ENCODE measurements around the gene ROR2.

ROR2 gene

DNA sequence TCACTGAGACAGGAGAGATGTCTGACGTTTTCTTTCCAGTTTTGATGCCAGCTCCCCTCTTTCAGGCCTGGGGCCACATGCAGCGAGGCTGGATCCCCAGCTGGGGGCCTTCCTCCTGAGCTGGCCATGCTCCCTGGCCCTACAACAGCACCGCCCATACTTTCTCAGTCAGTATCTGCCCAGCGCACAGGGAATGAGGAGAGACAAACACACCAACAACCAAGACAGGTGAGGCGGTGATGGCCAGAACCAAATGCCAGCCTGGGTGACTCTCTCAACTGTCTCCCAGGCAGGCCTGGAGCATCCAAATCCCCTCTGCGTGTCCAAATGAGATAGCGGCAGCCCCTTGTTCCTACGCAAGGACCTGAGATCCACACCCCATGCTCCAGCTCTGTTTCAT is 109.6 kb downstream of the ROR2 start:
- no peak for DNase-seq

DNA sequence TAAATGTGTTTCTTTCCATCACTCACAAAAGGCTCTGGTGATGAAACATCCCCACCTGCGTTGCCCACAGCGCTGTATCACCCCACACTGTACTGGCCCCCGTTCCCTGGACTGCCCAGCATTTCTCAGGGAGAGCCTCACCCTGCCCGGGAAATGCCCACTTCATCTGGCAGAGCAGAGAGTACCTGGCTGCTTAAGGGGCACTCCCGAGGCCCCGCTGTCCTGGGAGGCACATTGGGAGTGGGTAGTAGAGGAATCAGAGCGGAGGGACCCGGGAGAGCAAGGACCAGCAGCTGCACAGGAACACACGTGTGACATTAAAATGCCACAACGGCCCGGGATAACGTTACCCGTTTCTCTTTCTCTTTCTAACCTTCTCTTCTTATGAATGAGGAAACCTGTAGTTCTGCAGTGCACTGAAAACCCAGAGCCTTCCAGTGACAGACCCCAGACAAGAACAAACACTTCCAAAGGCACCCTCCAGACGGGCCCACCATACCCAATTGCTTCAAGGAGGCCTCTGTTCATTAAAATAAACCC is 110.0 kb downstream of the ROR2 start:
- no peak for DNase-seq

DNA sequence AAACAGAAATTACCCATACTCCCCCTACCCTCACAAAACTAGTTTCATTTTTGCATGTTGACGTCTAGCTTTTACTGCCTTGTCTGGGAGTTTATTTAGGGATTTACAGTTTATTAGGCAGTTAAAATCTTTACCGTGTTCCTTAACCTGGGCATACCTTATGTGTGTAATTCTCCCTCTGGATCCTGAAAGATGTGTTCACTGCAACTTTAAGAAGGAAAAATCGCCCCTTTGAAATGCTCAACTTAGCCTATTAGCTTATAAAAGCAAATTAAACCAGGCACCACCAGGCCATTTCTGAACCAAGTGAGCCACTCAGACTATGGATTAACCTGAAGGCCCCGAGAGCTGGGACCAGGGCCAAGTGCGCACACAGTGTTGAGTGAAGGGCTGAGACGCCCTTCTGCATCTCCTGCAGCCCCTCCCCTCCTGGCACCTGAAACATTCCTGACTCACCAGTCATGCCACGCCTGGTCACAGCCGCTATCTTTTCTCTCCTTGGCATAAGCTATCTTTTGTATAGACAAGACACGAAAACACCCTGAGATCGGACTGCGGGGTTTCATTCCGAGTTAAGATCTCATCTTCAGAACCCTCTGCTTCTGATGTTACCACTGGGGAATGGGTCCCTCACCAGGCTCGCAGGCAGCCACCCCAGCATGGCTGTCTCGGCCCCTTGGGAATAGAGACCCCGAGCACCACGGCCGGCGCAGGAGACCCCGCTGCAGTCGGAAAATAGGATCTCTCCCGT is 111.9 kb downstream of the ROR2 start:
- DNase-seq, result no peak

DNA sequence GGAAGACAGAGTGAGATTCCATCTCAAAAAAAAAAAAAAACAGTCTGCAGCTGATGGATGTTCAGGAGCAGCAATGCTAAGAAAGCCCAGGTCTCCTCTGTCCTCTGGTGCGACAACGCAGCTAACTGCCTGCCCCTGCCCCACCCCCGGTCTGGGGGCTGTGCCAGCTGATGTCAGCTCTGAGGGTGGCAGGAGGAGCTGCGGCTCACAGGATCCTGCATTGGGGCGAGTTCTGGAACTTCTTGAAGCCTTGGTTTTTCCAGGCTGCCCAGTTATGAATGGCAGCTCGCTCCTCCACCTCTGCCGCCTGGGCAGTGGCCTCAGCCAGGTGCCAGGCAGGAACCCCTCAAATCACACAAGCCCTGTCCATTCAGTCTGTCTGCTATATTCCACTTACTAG is 113.5 kb downstream of the ROR2 start:
- DNase-seq, result no peak

DNA sequence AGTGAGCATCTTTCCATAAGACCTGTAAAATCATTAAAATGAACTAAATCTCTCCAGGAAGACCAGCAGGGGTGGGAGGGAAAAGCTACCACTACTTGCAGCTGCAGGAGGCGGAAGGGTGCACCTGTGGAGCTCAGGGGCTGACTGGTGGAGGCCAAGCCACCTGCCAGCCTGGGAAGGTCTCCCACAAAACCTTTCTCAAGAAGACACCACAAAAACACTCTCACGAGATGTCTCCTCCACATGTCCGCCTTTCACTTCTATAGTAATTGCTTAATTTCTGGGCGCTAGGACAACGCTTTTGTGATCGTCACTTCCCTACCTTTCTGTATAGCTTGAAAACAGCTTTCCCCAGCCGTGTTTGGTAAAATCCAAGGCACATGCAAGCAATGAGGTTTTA is 114.4 kb downstream of the ROR2 start:
- no peak for DNase-seq

DNA sequence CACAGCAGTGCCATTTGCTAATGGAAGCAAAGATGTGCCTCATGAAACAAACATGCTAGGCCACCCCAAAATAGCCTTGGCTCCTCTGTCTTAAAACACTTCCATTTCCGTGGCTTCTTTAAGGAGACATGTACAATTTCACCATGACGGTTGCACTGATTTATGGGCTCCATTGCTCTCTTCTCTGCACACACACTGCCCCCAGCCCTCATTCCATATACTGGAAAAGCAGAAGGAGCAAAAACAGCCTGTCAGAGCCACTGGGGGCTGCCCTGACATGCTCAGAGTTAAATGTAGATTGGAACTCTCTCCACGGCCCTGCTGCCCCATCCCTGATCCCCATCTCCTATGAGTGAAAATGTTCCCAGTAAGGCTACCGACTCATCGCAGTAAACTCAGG is 114.8 kb downstream of the ROR2 start:
- DNase-seq, result no peak

DNA sequence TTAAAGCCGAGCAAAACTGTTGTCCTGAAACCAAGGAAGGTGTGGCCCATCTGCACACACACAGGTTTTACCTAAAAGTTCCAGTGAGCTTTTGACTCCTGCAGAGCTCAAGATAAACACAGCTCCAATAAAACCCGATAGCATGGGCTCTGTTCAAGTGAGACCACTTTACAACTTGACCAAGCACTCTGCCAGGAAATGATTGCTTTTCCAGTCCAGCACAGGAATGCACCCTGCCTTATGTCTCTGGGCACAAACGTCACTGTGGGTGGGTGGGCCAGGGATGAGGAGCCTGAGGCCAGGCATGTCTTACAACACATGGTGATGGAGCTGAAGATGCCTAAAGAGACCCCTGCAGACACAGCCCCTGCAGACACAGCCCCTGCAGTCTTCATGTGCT is 115.3 kb downstream of the ROR2 start:
- no peak for DNase-seq

DNA sequence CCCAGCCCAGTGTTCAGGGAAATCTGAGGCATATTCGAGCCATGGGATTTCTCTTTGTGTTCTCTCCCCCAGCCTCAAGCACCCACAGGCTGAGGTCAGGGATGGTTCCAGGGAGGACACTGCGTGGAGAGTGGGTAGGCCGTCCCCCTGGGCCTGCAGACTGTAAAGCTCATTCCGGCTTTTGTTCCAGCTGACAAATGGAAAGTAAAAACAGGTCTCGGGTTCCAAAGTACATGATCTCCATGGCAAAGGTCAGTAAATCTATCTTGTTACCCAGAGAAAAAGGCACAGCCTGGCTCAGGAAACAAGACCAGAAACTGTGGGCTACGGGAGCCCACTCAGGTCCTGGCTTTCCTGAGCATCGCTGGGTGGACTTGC is 116.2 kb downstream of the ROR2 start:
- no peak for DNase-seq

DNA sequence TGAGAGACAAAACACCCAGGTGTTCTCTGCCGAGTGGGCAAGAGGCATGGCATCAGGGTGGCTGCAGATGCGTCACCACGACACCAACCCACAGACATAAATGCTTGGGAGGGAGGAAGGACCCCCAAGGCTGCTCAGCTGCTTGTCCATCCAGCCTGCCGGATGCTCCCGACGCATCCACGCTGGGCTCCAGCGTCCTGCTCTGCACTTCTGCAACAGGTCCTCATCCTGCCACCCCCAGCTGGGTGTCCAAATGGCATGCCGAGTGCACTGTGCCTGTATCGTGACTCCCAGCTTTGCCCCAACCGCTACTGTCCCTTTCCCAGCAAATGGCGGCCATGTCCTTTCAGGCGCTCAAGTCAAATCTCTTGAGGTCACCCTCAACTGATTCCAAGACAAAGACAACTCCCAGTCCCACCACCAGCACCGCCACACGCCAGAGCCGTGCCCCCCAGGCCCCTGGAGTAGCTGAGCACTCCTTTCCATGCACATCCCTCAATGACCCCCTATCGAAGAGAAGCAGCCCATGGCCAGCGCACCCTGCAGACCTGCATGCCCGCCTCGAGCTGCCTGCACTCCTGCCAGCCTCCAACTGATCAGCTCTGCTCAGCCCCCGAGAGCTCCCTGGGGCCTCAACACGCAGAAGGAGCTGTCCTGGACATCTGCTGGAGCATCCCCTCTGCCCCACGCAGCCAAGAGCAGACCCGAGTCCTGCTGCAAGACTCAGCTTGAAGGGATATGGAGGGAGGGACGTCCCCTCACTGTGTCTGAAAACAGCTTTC is 116.7 kb downstream of the ROR2 start:
- DNase-seq, result no peak

DNA sequence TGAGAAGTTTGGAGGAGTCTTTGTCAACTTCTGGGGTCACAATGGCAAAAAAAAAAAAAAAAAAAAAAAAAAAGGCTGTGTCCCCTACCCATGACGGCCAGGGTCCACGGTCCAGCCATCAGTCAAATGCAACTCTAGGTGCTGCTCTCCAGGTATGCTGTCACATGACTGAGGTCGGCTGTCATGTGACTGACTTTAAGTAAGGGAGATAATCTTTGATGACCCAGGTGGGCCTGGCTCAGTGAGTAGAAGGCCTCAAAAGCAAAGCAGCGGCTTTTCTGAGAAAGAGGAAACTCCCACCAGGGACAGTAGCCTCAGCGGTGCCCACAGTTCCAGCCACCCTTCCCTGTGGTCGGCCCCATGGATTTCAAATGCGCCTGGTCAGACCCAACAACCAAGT is 117.7 kb downstream of the ROR2 start:
- DNase-seq, result no peak

DNA sequence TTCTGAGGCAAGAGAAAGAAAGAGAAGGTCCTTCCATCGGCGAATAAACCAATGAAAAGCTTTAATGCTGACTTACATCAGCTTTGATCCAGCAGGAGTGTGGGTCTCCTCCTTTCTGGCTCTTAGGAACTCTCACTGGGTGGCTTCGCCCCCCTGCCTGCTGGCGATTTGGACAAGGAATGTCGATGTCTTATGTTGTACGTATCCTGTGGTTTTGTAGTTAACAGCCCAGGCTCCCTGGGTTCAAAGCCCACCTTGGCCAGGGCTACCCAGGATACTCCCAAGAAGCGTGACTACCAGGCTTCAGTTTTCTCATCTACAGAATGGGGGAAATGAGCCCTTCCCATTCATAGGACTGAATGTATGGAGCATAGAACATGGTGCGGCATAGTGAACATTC is 124.2 kb downstream of the ROR2 start:
- no peak for DNase-seq

DNA sequence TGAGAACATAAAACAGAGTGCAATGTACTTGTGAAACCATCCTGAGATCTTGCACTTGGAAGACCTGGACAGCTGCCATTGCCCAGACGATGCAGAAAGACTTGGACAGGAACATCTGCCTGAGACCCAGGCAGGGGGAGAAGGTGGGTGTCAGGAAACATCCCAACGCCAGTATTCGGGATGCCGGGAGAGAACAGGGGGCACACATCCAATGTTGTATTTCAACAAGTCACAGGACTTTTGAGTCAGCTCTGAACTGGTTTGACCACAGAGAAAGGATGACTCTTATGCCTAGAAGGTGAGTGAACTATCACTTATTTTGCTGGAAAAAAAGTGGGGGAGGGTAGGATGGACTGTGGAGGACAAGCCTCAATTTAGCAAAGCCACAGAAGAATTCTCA is 124.6 kb downstream of the ROR2 start:
- DNase-seq, result no peak

DNA sequence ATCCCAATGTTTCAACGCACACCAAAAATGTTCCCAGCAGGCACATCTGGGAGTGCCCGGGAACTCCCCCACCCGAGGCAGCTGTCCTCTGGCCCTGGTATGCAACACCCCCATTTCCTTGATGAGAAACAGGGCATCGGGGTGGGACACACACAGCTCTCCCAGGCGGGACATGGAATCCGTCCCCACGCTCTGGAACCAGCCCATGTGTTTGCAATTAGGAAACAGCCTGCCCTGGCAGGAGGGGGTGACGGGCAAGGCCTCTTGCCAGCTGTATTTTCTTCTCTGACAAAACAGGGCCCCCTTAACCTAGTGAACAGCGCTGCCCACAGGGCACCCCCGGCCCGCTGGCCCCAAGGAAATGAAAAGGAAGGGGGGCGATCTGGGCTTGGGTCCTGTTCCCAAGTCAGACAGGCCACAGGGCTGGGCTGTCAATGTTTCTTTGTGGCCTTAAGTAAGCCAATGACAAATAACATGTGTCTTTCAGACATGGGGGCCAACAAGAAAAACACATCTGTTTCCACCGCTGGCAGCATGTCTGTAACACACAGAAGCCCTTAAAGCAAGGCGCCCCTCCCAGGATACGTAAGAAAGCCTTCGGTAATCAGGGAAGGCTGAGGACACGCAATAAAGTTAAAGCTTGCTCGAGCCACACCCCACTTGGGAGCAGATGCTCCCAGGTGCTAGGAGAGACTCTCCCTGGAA is 125.3 kb downstream of the ROR2 start:
- no peak for DNase-seq

DNA sequence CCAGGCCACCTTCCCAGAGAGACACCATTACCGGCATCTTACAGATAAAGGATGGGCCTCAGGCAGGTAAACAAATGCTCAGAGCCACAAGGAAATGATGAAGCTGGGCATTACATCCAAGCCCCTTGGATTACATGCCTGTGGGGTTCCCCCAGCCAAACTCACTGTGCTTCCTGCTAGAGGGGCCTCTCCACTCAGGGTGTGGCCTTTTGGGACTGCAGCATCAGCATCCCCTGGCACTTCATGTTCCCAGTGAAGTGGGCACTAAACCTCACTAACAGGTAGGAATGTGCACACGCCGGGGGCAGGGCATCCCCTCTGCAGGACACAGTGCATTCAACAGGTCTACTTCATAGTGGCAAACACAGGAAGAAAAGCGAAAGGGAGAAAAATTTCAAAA is 125.9 kb downstream of the ROR2 start:
- DNase-seq, result no peak

DNA sequence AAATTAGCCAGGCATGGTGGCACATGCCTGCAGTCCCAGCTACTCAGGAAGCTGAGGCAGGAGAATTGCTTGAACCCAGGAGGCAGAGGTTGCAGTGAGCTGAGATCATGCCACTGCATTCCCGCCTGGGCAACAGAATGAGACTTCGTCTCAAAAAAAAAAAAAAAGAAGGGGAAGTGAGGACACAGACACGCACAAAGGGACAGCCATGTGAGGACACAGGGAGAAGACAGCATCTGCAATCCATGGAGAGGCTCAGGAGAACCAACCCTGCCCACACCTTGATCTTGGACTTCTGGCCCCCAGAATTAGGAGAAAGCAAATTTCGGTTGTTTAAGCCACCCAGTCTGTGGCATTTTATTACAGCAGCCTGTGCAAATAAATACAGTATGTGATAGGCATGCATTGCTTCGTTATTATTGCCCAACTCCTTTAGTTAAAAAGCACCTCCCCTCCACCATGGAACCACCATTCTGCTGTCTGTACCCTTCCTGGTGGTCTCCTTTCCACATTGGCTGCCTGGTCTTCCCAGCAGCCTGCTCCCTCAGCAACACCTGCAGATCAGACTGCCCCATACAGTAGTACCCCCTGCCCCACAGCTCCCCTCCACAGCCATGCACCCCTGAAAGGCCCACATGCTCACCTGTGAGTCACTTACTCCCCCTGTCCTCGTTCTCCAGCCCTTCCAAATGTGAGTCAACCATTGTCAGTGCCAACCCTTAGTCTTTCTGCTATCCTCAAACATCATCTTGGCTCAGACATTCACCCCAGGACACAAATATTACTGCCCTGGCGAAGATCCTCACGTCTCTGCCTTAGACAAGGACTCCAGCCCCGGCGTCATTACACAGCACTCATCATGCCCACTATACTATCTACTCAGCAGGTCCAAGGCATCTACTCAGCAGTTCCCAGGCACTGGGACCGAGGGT is 128.8 kb downstream of the ROR2 start:
- DNase-seq, result no peak

DNA sequence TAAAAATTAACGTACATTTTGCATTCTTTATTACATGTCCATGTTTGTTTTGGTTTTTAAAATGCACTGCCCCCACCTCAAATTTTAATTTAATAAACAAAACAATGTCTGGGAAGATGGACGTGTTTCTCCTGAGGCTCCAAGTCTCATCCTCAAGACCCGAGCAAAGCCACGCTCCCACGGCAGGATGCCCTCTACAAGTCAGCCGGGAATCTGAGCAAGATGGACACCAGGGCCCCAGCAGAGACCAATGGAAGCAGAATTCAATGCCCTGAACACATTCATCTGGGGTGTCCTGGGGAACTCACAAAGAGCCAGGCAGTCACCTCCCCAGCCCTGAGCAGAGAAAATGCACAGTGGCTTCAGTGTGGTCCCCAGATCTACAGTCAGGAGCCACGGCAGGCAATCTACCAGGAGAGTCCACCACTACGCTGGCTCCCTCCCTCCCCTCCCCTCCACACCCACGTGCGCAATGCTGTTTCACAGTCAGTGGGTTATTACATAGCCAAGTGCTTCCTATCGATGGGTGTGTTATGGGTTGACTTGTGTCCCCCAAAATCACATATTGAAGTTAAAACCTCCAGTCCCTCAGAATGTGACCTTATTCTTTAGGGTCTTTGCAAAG is 129.8 kb downstream of the ROR2 start:
- DNase-seq, result no peak

DNA sequence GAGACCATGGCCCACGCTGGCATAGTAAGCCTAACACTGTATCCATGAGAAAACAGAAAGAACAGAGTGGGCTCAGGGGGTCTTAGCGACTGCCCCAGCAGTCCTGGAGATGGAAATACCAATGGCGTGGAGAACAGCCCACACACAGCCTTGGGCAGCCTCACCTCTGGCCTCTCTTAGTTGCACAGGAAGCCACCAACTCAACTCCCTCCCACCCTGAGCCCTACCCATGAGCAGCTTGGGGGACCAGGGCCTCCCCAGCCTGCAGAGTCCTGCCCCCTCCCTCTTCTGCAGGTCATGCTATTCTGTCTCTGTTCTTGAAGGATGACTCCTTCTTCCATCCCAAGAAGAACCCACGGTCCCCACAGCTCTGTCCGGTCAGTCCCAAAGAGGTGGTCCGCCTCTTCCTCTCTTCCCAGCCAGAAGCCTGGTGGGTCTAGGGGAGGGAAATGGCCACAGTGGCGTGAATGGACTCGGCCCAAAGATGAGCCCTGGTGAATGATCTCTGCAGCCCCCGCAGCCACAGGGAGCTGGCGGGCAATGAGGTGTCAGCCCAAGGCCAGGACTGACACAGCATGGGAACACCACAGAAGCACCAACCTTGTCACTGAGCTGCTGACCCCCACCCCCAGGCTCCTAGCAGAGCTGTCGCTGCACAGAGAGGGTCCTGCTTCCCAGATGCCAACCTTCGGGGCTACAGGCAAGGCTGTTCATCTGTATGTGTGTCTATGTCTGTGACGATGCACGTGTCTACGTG is 131.2 kb downstream of the ROR2 start:
- no peak for DNase-seq

DNA sequence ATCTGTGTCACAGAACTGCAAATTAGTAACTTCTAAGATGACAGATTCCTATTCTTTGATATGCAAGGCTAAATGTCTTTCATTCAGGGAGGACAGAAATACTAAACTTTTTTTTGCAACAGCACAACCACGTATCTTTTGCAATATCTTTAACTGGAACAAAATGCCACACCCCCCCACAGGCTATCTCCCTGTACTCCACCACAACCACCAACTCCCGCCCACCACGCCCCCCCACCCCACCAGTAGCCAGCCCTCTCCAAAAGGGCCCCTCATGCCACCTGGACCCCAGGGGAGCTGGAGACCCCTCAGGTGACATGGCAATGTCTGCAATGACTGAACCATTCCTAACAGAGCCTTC is 131.8 kb downstream of the ROR2 start:
- DNase-seq, result no peak

DNA sequence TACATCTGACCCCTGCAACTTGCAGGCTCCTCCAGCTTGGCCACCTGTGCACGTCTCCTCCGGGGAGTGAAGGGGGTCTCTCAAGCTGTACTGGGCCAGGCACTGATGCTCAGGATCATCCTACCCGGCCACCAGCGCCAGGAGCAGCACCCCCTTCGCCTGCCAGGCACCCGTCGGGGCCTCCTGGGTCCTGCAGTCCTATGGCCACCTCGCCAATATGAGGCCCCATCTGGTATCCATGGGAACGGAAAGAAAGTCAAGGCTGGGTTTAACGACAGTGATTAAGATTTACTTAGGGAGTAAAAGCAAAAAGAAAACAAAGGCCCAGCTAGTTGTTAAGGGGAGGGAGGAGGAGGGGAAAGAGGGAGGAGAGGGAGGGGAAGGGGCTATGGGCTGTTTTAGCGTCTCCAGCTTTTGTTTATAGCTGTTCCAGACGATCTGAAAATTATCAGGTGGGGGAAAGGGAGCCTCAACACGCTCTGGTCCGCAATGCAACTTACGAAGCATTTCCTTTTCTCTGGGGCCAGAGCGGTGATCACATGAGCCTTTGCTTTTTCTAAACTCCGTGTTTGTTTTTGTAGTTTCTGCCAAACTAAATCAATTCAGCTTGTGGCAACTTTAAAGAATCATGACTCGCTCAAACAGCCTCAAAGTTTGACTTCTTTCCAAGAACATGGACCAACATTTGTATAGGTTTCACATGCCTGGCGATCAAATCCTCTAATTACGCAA is 132.4 kb downstream of the ROR2 start:
- no peak for DNase-seq

DNA sequence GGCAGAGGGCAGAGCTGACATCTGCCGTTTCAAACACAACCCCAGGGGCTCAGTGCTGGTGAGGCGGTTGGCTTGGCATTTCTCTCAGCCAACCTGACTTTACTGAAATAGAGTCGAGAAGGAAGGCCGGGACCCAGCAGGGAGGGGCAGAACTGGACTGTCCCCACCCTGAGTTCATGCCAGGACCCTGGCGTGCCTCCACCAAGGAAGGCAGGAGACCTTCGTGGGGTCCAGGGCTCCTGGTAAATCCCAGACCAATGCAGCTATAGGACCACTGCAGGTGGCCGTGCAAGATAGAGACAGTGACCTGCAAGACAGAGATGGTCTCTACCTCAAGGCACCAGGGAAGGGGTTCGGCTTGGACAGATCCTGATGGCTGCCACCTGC is 132.9 kb downstream of the ROR2 start:
- no peak for DNase-seq

DNA sequence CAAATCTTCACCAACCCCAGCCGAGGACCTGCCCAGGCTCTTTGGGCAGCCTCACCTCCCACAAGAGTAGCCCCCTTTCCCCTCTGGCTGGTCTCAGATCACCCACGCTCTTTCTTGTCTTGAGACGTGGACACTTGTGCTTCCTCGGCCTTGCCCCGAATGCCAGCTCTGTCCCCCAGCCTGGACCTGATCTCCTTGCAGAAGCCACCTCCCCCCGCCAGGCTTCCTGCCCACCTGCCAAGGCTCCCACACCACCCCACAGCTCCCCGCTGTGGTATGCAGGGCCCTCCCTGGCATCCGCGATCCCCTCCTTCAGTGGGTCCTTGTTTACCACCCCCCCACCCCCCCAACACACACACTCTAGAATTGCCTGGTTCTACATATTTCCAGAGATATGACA is 133.7 kb downstream of the ROR2 start:
- no peak for DNase-seq
